ENCODE data around the gene PRKCA.

PRKCA gene

DNA sequence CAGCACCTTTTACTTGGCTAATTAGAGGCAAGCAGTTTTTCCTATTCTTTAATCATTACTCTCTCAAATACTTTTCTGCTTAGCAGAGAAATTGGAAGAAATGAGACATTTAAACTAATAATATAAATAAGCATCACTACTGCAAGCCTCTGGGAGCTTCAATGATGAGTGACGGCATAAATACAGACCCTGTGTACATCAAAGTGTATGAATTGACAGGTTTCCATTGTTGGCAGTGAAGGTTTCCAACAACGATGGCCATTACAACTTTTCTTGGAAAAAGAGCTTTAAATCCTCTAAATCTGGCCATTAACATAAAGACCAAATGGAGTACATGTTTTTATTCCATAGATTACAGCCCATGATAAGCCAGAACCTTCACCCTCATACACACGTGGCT, 493.1 kb downstream of the PRKCA start:
- peaks cover 16% of the 10 kb centered on the region for H3K4me1 ChIP-seq (ENCODE audit: control insufficient read depth, low read length)
- no peak overlapping the region for H3K4me3 ChIP-seq (ENCODE audit: low read length)
- no peaks in the 10 kb centered on the region for H3K27me3 ChIP-seq (ENCODE audit: control insufficient read depth, low read length)
- H3K36me3 ChIP-seq (ENCODE audit: control insufficient read depth, low read length): no peaks in the 10 kb centered on the region; the same call in 1 of the 2 replicates
- H3K79me2 ChIP-seq (ENCODE audit: control insufficient read depth, low read length): no peaks in the 10 kb centered on the region
- TF ChIP-seq EZH2phosphoT487 (IDR thresholded peaks at IDR 0.05; ENCODE audit: borderline replicate concordance, low read length): no peak
- TF ChIP-seq, protein P1, sequence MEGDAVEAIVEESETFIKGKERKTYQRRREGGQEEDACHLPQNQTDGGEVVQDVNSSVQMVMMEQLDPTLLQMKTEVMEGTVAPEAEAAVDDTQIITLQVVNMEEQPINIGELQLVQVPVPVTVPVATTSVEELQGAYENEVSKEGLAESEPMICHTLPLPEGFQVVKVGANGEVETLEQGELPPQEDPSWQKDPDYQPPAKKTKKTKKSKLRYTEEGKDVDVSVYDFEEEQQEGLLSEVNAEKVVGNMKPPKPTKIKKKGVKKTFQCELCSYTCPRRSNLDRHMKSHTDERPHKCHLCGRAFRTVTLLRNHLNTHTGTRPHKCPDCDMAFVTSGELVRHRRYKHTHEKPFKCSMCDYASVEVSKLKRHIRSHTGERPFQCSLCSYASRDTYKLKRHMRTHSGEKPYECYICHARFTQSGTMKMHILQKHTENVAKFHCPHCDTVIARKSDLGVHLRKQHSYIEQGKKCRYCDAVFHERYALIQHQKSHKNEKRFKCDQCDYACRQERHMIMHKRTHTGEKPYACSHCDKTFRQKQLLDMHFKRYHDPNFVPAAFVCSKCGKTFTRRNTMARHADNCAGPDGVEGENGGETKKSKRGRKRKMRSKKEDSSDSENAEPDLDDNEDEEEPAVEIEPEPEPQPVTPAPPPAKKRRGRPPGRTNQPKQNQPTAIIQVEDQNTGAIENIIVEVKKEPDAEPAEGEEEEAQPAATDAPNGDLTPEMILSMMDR (IDR thresholded peaks at IDR 0.05; ENCODE audit: low read depth, low read length, poor library complexity, severe bottlenecking): no peak
- H4K20me1 ChIP-seq (ENCODE audit: control insufficient read depth, insufficient read depth, low read depth, low read length): no peaks in the 10 kb centered on the region
- no peak overlapping the region for H3K27ac ChIP-seq (ENCODE audit: low read depth, low read length)
- no peaks in the 10 kb centered on the region for H3K9me2 ChIP-seq (replicated peaks; ENCODE audit: control insufficient read depth, low read length)
- peaks cover 3% of the 10 kb centered on the region for H3F3A ChIP-seq (ENCODE audit: control insufficient read depth, insufficient read depth)
- no peak overlapping the region for H3K4me2 ChIP-seq (ENCODE audit: low read length)
- H3K9me3 ChIP-seq (ENCODE audit: control insufficient read depth, insufficient read depth, low read length): peaks cover 8% of the 10 kb centered on the region; the same call in 1 of the 2 replicates

DNA sequence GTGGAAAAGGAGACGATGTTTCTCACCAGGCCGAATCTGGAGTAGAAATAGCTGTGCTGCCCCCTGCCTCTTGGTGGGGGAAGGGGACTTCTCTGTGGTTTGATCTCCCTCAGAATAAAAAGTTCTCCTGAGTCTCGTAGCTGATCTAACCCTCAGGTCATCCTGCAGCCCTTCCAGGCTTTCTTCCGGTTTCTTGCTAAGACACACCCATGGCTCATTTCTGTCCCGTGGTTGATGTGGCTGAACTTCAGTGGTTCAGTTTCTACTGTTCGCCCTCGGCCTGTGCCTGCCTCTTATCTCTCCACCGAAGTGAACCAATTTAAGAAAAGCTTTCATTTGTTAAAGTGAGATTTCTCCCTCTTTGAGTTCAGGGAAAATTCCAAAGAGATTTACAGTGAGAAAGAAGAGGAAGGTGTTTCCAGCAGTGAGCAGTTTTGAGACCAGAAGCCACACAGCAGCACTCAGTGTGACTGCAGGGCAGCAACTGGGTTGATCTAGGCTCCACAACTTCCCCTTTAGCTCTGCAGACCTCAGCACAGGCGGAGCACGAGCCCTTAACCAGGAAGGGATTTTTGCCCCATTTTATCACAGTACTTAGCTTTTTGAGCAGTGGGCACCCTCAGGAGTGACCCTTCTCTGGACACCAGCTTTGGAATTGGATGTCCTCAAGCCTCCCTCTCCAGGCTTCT, 497.6 kb downstream of the PRKCA start:
- Histone ChIP-seq H3K27ac (ENCODE audit: low read depth, low read length) (no peak overlapping the region), H3K4me1 (ENCODE audit: control insufficient read depth, low read length) (no peaks in the 10 kb centered on the region), H3K4me3 (ENCODE audit: low read length) (no peak overlapping the region)

GRCh38 chr17:66803474-66803951, 501.1 kb downstream of the PRKCA start:
- TF ChIP-seq EZH2phosphoT487 (IDR thresholded peaks at IDR 0.05; ENCODE audit: borderline replicate concordance, low read length): no peak
- TF ChIP-seq, protein P1 (IDR thresholded peaks at IDR 0.05; ENCODE audit: low read depth, low read length, poor library complexity, severe bottlenecking): no peak

More for the DNA sequence above, 497.6 kb downstream of the PRKCA start:
- H3K9me2 ChIP-seq (replicated peaks; ENCODE audit: control insufficient read depth, low read length): no peaks in the 10 kb centered on the region
- no peak overlapping the region for H3K4me2 ChIP-seq (ENCODE audit: low read length)
- H3F3A ChIP-seq (ENCODE audit: control insufficient read depth, insufficient read depth): no peaks in the 10 kb centered on the region
- peaks cover 8% of the 10 kb centered on the region; the same call in 1 of the 2 replicates for H3K9me3 ChIP-seq (ENCODE audit: control insufficient read depth, insufficient read depth, low read length)
- no peaks in the 10 kb centered on the region for H3K27me3 ChIP-seq (ENCODE audit: control insufficient read depth, low read length)
- H3K36me3 ChIP-seq (ENCODE audit: control insufficient read depth, low read length): no peaks in the 10 kb centered on the region
- no peak for TF ChIP-seq EZH2phosphoT487 (IDR thresholded peaks at IDR 0.05; ENCODE audit: borderline replicate concordance, low read length)
- TF ChIP-seq, protein P1 (IDR thresholded peaks at IDR 0.05; ENCODE audit: low read depth, low read length, poor library complexity, severe bottlenecking): no peak
- H3K79me2 ChIP-seq (ENCODE audit: control insufficient read depth, low read length): no peaks in the 10 kb centered on the region
- H4K20me1 ChIP-seq (ENCODE audit: control insufficient read depth, insufficient read depth, low read depth, low read length): no peaks in the 10 kb centered on the region

More at GRCh38 chr17:66803474-66803951, 501.1 kb downstream of the PRKCA start:
- no peaks in the 10 kb centered on the region for H3K9me3 ChIP-seq (ENCODE audit: control insufficient read depth, insufficient read depth, low read length)
- peaks cover 18% of the 10 kb centered on the region for H3K4me1 ChIP-seq (ENCODE audit: control insufficient read depth, low read length)
- no peak overlapping the region for H3K4me2 ChIP-seq (ENCODE audit: low read length)
- H3K36me3 ChIP-seq (ENCODE audit: control insufficient read depth, low read length): no peaks in the 10 kb centered on the region
- no peaks in the 10 kb centered on the region for H3F3A ChIP-seq (ENCODE audit: control insufficient read depth, insufficient read depth)
- no peaks in the 10 kb centered on the region for H4K20me1 ChIP-seq (ENCODE audit: control insufficient read depth, insufficient read depth, low read depth, low read length)
- H3K79me2 ChIP-seq (ENCODE audit: control insufficient read depth, low read length): no peaks in the 10 kb centered on the region
- no peaks in the 10 kb centered on the region for H3K9me2 ChIP-seq (replicated peaks; ENCODE audit: control insufficient read depth, low read length)
- H3K27ac ChIP-seq (ENCODE audit: low read depth, low read length): no peak overlapping the region
- H3K27me3 ChIP-seq (ENCODE audit: control insufficient read depth, low read length): no peaks in the 10 kb centered on the region
- H3K4me3 ChIP-seq (ENCODE audit: low read length): no peak overlapping the region

All from DOHH2 (cell line).